GM12891 (cell line): ENCODE results near the gene CFAP210.

Experiments used
- DNase-seq: peaks from one replicate; pipeline ENCODE4 v3.0.0; 2011; ENCODE audit warnings: low spot score; ENCODE audit not compliant: insufficient read length
- FAIRE-seq: peaks from 2 replicates; lab custom pipeline; 2011; peaks lifted over from hg19 to GRCh38; lab: Jason Lieb, UNC
- PAX5 ChIP-seq: IDR thresholded peaks from 2 replicates; pipeline ENCODE4 v1.6.1; 2011; ENCODE audit warnings: low read length, moderate library complexity, mild to moderate bottlenecking; ENCODE audit not compliant: insufficient read depth, severe bottlenecking
- POLR2A ChIP-seq: IDR thresholded peaks from 2 replicates; pipeline ENCODE4 v1.6.1; 2011; ENCODE audit warnings: low read depth, low read length, control low read depth
- POLR2AphosphoS5 ChIP-seq: IDR thresholded peaks from 2 replicates; pipeline ENCODE4 v1.6.1; 2011; ENCODE audit warnings: low read depth, low read length, control low read depth
- POU2F2 ChIP-seq: IDR thresholded peaks from 2 replicates; pipeline ENCODE4 v1.6.1; 2011; ENCODE audit warnings: low read depth, mild to moderate bottlenecking, control low read depth, low read length, moderate library complexity
- SPI1 ChIP-seq: IDR thresholded peaks from 2 replicates; pipeline ENCODE4 v1.6.1; 2011; ENCODE audit warnings: low read depth, low read length, control low read depth
- TAF1 ChIP-seq: IDR thresholded peaks from 2 replicates; pipeline ENCODE4 v1.6.1; 2011; ENCODE audit warnings: low read depth, low read length, control low read depth

Gene CFAP210

DNA sequence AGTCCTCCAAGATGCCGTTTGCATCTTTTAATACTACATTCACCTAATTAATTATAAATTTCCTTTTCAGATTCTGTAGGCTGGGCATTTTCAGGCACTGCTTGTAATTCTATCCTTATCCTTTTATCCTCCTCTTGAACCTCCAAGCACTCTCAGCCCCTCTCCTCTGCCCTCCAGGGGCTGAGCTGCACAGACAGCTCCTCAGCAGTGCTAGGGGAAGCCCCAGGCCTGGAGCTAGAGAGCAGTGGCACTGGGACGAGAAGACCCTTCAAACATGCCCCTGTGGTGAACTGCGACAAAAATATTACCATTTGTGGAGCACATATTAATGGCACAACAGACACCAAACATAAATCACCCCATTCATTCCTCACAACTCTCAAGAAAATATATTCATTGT, 32.9 kb downstream of the CFAP210 start:
- no peak for DNase-seq
- FAIRE-seq = no peak
- TF ChIP-seq POLR2AphosphoS5 (no peak), POLR2A (no peak), POU2F2 (no peak), SPI1 (no peak), TAF1 (no peak), PAX5 (no peak)

DNA sequence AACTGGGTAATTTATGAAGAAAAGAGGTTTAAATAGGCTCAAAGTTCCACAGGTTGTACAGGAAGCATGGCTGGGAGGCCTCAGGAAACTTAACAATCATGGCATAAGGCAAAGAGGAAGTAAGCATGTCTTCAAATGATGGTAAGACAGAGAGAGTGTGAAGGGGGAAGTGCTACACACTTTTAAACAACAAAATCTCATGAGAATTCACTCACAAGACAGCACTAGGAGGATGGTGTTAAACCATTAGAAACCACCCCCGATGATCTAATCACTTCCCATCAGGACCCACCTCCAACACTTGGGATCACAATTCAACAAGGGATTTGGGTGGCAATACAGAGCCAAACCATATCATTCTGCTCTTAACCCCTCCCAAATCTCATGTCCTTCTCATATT, 34.9 kb downstream of the CFAP210 start:
- peak; percentile 86 for FAIRE-seq
- TF ChIP-seq SPI1 = peak; percentile 50; the same call in 1 of the 2 replicates
- no peak for TF ChIP-seq POLR2A
- no peak for DNase-seq

DNA sequence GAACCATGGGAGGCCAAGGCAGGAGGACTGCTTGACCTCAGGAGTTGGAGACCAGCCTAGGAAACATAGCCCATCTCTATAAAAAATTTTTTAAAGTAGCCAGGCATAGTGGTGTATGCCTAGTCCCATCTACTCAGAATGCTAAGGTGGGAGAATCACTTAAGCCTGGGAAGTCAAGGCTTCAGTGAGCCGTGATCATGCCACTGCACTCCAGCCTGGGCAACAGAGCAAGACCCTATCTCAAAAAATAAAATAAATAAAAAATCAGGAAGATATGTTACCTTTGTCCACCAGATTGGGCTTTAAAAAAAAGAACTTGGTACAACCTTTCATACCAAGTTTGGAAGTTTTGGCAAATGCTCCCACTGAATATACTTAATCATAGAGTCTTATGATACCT, 35.3 kb downstream of the CFAP210 start:
- FAIRE-seq (no peak), DNase-seq (no peak)
- no peak for TF ChIP-seq PAX5
- no peak for TF ChIP-seq POLR2A
- TF ChIP-seq TAF1 = no peak
- no peak for TF ChIP-seq POLR2AphosphoS5
- TF ChIP-seq POU2F2 = no peak
- TF ChIP-seq SPI1 = no peak

DNA sequence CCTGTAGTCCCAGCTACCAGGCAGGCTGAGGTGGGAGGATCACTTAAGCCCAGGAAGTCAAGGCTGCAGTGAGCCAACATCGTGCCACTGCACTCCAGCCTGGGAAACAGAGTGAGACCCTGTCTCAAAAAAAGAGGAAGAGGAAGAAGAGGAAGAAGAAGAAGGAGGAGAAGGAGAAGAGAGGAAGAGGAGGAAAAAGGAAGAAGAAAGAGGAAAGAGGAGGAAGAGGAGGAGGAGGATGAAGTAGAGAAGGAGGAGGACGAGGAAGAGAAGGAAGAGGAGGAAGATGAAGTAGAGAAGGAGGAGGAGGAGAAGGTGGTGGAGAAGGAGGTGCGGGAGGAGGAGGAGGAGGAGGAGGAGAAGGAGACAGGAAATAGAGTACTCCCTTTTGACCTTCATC, 38.0 kb downstream of the CFAP210 start:
- FAIRE-seq (no peak), DNase-seq (no peak)
- TF ChIP-seq TAF1 (no peak), PAX5 (no peak), POU2F2 (no peak), SPI1 (no peak), POLR2AphosphoS5 (no peak), POLR2A (no peak)

DNA sequence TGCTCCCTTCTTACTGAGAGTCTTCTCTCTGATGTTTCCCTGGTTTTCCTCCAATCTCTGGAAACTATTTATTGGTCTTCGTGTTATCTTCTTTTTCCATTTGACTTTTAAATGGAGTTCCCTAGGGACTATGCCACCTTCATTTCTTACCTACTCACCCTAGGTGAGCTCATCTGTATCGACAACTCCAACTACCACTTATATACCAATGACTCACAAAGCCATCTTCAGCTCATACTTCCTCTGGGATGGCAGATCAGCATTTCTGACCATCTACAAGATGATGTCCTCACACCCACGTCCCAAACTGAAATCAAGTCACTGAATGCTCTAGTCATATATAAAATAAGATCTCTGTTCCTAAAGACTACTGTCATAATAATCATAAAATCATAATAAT, 40.6 kb downstream of the CFAP210 start:
- DNase-seq (no peak), FAIRE-seq (no peak)
- TF ChIP-seq POU2F2 = no peak
- no peak for TF ChIP-seq PAX5
- TF ChIP-seq SPI1 = no peak
- TF ChIP-seq POLR2AphosphoS5 = no peak
- TF ChIP-seq POLR2A = no peak
- no peak for TF ChIP-seq TAF1

DNA sequence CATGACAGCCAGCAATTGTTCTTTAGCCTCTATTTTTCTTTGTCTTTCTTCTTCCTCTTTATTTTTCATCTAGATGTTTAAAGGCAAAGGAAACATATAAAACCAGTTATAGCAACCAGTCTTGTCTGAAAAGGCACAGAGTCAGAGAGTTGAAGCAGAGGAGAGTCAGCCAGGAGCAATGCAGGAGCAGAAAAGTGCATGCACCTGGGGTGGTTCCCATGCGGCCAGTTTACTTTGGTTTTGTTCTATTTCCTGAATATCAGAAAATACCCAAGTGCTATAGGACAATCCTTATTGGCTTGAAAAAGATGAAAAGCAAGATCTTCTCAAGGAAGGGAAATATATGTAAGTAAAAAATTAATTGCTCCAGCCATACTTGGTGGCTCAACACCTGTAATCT, 44.9 kb downstream of the CFAP210 start:
- no peak for FAIRE-seq
- TF ChIP-seq POLR2AphosphoS5 (no peak), POLR2A (no peak), TAF1 (no peak), SPI1 (no peak)
- DNase-seq = no peak

DNA sequence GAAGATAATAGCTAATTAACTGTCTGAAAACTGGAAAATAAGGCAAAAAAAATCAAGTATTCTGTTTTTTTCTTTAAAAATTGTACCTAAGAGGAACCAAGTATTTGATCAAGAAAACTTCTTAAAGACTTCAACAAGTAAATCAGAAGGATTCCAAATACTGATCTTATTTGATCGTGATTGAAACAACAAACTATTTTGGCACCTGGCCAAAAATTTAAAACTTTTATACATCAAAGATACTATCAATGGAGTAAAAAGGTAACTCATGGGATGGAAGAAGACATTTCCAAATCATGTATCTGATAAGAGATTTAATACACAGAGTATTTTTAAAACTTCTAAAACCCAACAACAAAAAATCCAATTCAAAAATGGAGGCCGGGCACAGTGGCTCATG, 46.7 kb downstream of the CFAP210 start:
- FAIRE-seq (no peak), DNase-seq (no peak)
- TF ChIP-seq PAX5 = no peak
- no peak for TF ChIP-seq TAF1
- TF ChIP-seq POU2F2 = no peak
- TF ChIP-seq POLR2A = no peak
- no peak for TF ChIP-seq POLR2AphosphoS5
- TF ChIP-seq SPI1 = no peak

DNA sequence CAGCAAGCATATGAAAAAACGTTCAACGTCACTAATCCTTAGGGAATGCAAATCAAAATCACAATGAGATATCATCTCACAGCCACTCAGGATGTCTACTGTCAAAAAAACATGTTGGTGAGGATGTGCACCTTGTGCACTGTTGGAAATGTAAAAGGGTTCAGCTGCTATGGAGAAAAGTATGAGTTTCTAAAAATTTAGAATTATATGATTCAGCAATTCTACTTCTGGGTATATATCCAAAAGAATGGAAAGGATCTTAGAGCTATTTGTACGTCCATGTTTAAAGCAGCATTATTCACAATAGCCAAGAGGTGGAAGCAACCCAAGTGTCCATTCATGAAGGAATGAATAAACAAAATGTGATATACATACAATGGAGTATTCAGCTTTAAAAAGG, 50.0 kb downstream of the CFAP210 start:
- no peak for TF ChIP-seq TAF1
- TF ChIP-seq POLR2AphosphoS5 = no peak
- no peak for TF ChIP-seq SPI1
- TF ChIP-seq POLR2A = no peak
- TF ChIP-seq PAX5 = no peak
- no peak for TF ChIP-seq POU2F2
- FAIRE-seq = no peak

DNA sequence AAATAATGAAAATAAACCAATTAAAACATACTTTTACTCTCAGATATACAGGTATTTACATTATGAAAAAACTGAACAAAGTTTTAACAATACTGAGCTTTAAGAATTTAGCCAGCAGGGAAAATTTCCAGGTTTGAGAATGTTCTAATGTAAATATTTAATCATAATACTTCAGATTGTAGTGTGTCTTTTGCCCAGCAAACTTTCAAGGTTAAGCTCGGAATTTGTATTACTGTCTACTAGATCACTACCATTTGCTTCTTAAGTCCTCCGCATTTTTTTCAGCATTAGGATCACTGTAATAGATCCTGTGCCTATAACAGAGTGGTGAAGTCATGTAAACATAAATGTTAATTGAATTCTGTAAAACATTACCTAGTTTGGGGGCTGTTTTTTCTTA, 52.7 kb downstream of the CFAP210 start:
- TF ChIP-seq POLR2AphosphoS5 (no peak), SPI1 (no peak), POU2F2 (no peak), POLR2A (no peak), PAX5 (no peak), TAF1 (no peak)
- FAIRE-seq (peak; percentile 28), DNase-seq (no peak)

More for the DNA sequence above, 50.0 kb downstream of the CFAP210 start:
- DNase-seq = no peak

DNA sequence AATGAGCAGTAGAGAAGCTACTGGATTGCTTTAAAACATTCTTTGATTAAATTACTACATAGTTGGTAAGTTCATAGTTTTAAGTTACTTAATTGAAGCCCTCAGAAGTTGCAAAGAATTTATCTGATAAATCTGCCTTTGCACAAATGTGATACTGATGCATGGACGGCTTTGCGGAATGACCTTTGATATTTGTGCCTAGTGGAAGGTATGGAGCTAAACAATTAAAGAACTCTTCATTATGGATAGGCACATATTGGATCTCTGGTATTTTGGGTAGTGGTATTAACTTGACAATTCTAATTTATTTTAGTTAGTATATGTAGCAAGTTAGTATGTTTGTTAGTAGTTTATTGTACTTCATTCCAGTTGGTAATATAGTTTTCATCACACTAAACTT, 54.1 kb downstream of the CFAP210 start:
- no peak for DNase-seq
- no peak for FAIRE-seq
- TF ChIP-seq TAF1 (no peak), POU2F2 (no peak), PAX5 (no peak), POLR2AphosphoS5 (no peak), SPI1 (no peak), POLR2A (no peak)
